Cardiac fibroblast (primary cell): ENCODE measurements around the gene CLTRN.
A peak's percentile ranks its signal among the peaks of the same experiment; 100 is the strongest.

Source experiments
- DNase-seq, 2 donors: peaks; one replicate each; pipeline versions ENCODE4 v3.0.0 to v3.0.0-alpha.2; 2010; ENCODE audit warnings: low read depth in 2 of 2
- H3K4me3 ChIP-seq, 2 donors: replicated peaks in 1 of 2; 1 replicate in 1 of 2; 2 replicates in 1 of 2; pipeline ENCODE4 v1.5.1; 2011; ENCODE audit warnings: low read depth in 2 of 2, low read length in 2 of 2, mild to moderate bottlenecking in 2 of 2, moderate library complexity in 1 of 2
- TF ChIP-seq, protein P1 (sequence below): IDR thresholded peaks from one replicate; pipeline ENCODE4 v1.5.1; 2011; ENCODE audit warnings: low read depth, mild to moderate bottlenecking, low read length, inconsistent platforms

CLTRN gene

GRCh38 chrX:15646543-15646942, 18.1 kb downstream of the CLTRN start:
- TF ChIP-seq, protein P1, sequence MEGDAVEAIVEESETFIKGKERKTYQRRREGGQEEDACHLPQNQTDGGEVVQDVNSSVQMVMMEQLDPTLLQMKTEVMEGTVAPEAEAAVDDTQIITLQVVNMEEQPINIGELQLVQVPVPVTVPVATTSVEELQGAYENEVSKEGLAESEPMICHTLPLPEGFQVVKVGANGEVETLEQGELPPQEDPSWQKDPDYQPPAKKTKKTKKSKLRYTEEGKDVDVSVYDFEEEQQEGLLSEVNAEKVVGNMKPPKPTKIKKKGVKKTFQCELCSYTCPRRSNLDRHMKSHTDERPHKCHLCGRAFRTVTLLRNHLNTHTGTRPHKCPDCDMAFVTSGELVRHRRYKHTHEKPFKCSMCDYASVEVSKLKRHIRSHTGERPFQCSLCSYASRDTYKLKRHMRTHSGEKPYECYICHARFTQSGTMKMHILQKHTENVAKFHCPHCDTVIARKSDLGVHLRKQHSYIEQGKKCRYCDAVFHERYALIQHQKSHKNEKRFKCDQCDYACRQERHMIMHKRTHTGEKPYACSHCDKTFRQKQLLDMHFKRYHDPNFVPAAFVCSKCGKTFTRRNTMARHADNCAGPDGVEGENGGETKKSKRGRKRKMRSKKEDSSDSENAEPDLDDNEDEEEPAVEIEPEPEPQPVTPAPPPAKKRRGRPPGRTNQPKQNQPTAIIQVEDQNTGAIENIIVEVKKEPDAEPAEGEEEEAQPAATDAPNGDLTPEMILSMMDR: no peak
- no peak for DNase-seq
- H3K4me3 ChIP-seq: no peak overlapping the region

DNA sequence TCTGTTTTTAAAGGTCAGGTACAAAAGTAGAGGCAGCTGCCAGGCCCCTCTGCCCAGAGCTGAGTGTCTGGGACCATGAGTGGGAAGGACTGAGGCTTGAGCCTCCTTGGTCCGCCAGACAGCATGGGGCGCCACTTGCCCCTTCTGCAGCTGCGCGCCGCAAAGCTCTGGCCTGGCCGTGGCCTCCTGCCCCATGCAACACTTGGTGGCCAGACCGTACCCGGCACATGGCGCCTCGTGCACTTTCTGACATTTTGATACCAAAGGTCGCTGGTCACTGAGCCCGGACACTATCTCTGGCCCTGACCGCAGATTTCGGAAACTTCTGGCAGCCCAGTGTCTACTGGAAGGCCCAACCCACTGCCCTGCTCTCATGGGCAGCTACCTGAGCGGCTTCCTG, 18.6 kb downstream of the CLTRN start:
- TF ChIP-seq, protein P1: no peak
- no peak overlapping the region for H3K4me3 ChIP-seq

GRCh38 chrX:15645266-15645665, 19.3 kb downstream of the CLTRN start:
- peak in 1 of 2 donors; percentile 1 for DNase-seq
- no peak overlapping the region for H3K4me3 ChIP-seq
- TF ChIP-seq, protein P1: no peak

More for the DNA sequence above, 18.6 kb downstream of the CLTRN start:
- DNase-seq: no peak

GRCh38 chrX:15644560-15644872, 20.1 kb downstream of the CLTRN start:
- TF ChIP-seq, protein P1: no peak
- no peak for DNase-seq
- H3K4me3 ChIP-seq: no peak overlapping the region

DNA sequence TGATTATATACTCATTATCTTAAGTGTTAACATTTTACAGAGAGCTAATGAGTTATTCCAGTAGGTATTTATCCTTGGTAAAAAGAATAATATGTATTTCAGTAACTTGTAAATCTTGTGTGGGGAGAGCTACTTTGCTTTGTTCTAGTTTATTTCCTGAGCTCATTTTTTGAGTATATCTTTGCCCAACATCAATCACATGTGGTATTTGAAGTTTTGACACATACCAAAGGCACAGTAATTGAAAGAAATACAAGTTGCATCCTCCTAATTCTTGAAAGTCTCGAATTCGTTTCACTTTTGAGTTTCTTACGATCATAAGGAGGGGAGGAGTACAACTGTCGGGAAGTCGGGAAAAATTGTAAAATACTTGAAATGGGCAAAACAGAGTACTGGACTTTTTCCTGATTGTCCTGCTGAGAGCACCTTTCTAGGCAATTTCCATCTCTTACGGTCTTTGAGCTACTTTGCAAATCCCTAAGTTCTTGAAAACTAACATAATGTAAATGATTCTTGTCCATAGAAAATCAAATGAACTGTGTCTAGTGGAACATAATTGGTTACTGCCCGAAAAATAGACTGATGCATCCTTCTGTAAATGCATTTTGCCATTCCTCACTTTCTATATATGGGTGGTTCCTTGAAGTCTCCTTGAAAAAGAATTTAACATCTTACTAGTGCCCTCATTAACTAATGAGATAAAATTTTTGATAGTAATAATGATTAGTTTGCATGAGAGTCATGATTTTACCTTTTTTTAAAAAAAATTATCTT, 20.6 kb downstream of the CLTRN start:
- TF ChIP-seq, protein P1: no peak
- no peak for DNase-seq
- H3K4me3 ChIP-seq: no peak overlapping the region

DNA sequence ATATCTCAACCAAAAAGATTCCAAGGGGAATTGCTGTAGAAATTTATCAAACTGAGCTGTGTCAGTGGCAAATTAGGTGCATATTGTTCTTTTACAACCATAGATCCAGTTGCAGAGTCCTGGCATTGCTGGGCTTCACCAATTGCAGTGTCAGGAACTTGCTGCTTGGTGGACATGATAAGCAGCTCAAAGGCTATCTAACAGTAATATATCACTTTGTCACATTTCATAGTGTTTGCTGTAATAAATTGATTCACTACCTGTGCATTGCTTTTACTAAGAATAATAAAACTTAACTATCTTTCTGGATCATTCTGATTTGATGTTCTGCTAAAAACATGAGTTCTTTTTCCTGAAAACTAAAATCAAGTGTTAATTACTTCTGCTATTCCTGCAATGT, 33.0 kb downstream of the CLTRN start:
- H3K4me3 ChIP-seq: no peak overlapping the region
- TF ChIP-seq, protein P1: no peak
- no peak for DNase-seq

DNA sequence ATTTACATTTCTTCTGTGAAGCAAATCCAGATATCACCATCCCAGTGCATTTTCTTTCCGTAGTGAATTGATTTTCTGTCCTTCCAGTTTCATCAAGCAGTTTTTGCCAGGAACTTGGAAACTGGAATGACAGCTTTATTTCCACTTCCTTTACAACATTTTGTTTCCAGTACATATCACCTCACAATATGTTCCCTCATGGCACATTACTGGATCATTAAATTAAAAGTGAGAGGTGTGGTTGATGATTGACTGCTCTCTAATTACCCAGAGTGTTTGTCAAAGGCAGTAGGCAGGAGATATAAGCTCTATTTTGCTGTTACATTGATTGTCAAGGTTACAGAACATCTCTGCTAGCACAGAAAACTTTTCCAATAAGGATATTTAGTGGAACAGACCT, 41.6 kb downstream of the CLTRN start:
- no peak overlapping the region for H3K4me3 ChIP-seq
- no peak for DNase-seq
- TF ChIP-seq, protein P1: no peak
